Activated naive CD8-positive, alpha-beta T cell (primary cell): ENCODE data around the gene PPP6R1.

Experiments used
- H3K27ac Mint-ChIP-seq: one replicate; pipeline ENCODE4 v1.8.0; 2021; ENCODE audit warnings: mixed read lengths
- H3K27me3 Mint-ChIP-seq: one replicate; pipeline ENCODE4 v1.8.0; 2021; ENCODE audit warnings: mixed read lengths
- H3K36me3 Mint-ChIP-seq: one replicate; pipeline ENCODE4 v1.8.0; 2021; ENCODE audit warnings: mixed read lengths
- H3K4me1 Mint-ChIP-seq: one replicate; pipeline ENCODE4 v1.8.0; 2021; ENCODE audit warnings: low read depth, mixed read lengths
- H3K4me3 Mint-ChIP-seq: one replicate; pipeline ENCODE4 v1.8.0; 2021; ENCODE audit warnings: mild to moderate bottlenecking, mixed read lengths
- H3K9me3 Mint-ChIP-seq: one replicate; pipeline ENCODE4 v1.8.0; 2021; ENCODE audit warnings: low read depth, mixed read lengths

Gene PPP6R1

DNA sequence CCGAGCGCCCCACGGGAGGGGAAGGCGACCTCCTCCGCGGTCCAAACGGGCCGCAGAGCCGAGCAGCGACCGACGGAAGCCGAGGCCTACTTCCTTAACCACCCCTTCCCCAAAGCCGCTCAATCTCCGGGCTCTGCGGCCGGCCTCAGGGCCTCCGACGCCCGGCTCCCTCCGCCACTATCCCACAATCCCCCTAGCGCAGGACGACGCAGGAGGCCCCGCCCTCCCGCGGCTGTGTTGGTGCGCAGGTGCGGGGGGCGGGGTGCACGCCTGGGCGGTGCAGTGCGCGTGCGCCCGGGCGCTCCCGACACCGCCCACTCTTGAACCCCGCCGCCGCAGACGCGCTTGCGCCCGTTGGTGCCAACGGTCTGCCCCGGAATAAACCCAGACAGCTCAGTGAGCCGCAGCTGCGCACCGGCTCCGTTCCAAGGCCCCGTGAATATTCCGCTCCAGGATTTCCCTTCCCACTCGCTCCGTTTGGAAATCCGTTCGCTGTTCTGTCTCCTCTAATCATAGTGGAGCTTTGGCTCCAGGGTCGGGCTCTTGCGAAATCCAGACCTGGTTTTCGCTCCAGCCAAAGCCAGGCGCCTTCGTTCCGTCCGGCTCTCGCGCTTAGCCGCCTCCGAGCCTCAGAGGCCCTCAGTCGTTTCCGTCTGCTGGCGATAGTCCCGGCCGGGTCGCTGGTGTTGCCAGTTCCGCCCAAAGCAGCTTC, at the start of gene PPP6R1:
TSS of gene PPP6R1 (minus strand) at position 190 of the 712 bp plus-strand sequence. CDS start 11,914 bp downstream, outside the sequence.
- peaks cover 35% of the 10 kb centered on the region for H3K4me1 Mint-ChIP-seq
- no peaks in the 10 kb centered on the region for H3K27me3 Mint-ChIP-seq
- peak within 1 kb of the TSS; percentile 97 for H3K4me3 Mint-ChIP-seq
- H3K36me3 Mint-ChIP-seq = peaks cover 16% of the 10 kb centered on the region
- H3K27ac Mint-ChIP-seq = peak within 1 kb of the TSS; percentile 98
- no peaks in the 10 kb centered on the region for H3K9me3 Mint-ChIP-seq

DNA sequence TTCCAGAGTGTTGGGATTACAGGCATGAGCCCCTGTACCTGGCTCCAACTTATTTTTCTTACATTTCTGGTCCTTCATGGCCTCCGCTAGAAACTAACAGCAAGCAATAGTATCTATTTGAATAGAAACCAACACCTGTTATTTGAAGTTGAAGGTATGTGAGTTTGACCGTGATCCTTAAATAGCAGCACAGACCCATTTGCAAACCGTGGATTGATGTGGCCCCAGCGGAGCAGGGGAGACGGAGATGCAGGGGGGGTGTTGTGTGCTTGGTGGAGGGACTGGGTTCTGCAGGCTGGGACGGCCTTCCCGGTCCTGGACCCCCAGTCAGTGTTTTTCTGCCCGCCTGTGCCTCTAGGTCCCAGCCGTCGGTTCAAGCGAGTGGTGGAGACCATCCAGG, 49.5 kb upstream of the PPP6R1 start:
- no peaks in the 10 kb centered on the region for H3K4me1 Mint-ChIP-seq
- H3K36me3 Mint-ChIP-seq = no peaks in the 10 kb centered on the region
- no peaks in the 10 kb centered on the region for H3K9me3 Mint-ChIP-seq
- no peaks in the 10 kb centered on the region for H3K27me3 Mint-ChIP-seq
- H3K27ac Mint-ChIP-seq = no peak overlapping the region
- no peak overlapping the region for H3K4me3 Mint-ChIP-seq

GRCh38 chr19:55306712-55307111, 47.9 kb upstream of the PPP6R1 start:
- H3K27me3 Mint-ChIP-seq = no peaks in the 10 kb centered on the region

GRCh38 chr19:55305983-55306562, 47.3 kb upstream of the PPP6R1 start:
- H3K9me3 Mint-ChIP-seq = no peaks in the 10 kb centered on the region
- H3K27me3 Mint-ChIP-seq = no peaks in the 10 kb centered on the region
- H3K4me1 Mint-ChIP-seq = peaks cover 2% of the 10 kb centered on the region
- H3K36me3 Mint-ChIP-seq = no peaks in the 10 kb centered on the region
- no peak overlapping the region for H3K27ac Mint-ChIP-seq
- no peak overlapping the region for H3K4me3 Mint-ChIP-seq

More at GRCh38 chr19:55306712-55307111, 47.9 kb upstream of the PPP6R1 start:
- Mint-ChIP-seq H3K4me3 (no peak overlapping the region), H3K4me1 (peaks cover 2% of the 10 kb centered on the region), H3K36me3 (no peaks in the 10 kb centered on the region), H3K27ac (no peak overlapping the region), H3K9me3 (no peaks in the 10 kb centered on the region)

DNA sequence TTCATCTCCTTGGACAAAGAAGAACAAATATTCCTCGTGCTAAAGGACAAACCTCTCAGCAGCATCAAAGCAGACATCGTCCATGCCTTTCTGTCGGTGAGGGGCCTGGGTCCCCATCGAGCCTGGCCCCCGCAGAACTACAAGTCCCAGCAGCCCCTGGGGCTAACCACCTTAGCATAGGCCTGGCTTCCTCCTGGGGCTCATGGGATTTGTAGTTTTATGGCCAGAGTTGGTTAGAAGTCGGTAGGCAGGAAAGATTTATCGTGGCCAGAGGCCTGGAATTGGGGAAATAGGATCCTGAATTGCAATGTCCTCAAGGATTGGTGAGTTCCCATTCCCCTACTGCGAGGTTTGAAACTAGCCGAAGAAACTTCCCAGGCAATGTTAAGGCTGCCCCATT, 46.7 kb upstream of the PPP6R1 start:
- Mint-ChIP-seq H3K27ac (no peak overlapping the region), H3K4me3 (no peak overlapping the region), H3K36me3 (no peaks in the 10 kb centered on the region), H3K27me3 (no peaks in the 10 kb centered on the region), H3K9me3 (no peaks in the 10 kb centered on the region), H3K4me1 (peaks cover 2% of the 10 kb centered on the region)

DNA sequence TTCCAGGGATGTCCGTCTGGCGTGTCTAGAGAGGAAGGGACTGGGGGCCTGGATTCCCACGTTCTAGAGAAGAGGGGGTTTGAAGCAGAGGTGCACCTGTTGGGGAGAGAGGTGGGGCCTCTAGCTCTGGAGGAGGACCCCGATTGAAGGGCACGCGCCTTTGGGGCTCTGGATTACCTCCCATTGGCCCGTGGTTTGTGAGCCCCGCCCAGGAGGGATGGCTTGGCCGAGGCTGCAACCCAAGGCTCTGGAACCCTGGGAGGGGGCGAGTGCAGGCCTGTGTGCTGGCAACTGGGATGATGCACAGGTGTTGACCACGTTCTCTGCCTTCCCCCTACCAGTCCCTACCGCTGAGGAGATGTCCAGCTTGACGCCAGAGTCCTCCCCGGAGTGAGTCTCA, 46.2 kb upstream of the PPP6R1 start:
- Mint-ChIP-seq H3K27me3 (no peaks in the 10 kb centered on the region), H3K4me1 (peaks cover 2% of the 10 kb centered on the region), H3K36me3 (no peaks in the 10 kb centered on the region), H3K9me3 (no peaks in the 10 kb centered on the region), H3K27ac (no peak overlapping the region), H3K4me3 (no peak overlapping the region)

- H3K27ac Mint-ChIP-seq = no peak overlapping the region
- peaks cover 2% of the 10 kb centered on the region for H3K4me1 Mint-ChIP-seq
- H3K9me3 Mint-ChIP-seq = no peaks in the 10 kb centered on the region
- no peaks in the 10 kb centered on the region for H3K27me3 Mint-ChIP-seq
- no peaks in the 10 kb centered on the region for H3K36me3 Mint-ChIP-seq
- H3K4me3 Mint-ChIP-seq = no peak overlapping the region
Observed at GRCh38 chr19:55304279-55304978, 45.6 kb upstream of the PPP6R1 start.

DNA sequence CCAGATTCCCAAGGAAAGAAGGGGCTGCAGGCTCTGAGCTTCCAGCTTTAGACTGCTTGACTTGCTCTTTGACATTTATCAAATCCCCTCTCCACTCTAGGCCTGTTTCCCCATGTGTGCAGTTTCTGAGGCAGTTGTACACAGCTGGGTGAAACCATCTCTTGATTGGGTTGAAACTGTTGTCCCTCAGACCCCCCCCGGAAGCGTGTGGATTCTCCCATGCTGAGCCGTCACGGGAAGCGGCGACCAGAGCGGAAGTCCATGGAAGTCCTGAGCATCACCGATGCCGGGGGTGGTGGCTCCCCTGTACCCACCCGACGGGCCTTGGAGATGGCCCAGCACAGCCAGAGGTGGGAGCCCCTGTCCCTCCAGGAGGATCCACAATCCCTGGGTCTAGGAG, 44.7 kb upstream of the PPP6R1 start:
- Mint-ChIP-seq H3K27ac (no peak overlapping the region), H3K4me3 (no peak overlapping the region), H3K36me3 (no peaks in the 10 kb centered on the region), H3K27me3 (no peaks in the 10 kb centered on the region), H3K9me3 (no peaks in the 10 kb centered on the region), H3K4me1 (peaks cover 2% of the 10 kb centered on the region)

DNA sequence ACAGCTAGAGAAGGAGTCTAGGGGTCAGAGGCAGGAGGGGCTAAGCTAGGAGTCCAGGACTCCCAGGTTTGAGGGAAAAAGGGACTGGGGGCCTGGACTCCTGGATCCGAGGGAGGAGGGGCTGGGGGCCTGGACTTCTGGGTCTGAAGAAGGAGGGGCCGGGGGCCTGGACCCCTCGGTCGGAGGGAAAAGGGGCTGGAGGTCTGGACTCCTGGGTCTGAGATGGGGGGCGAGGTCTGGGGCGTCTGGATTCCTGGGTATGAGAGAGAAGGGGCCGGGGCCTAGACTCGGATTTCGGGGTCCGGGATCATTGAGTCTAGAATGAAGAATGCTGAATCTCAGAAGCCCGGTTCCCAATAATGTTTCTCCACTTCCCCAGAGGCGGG, 43.5 kb upstream of the PPP6R1 start:
- H3K9me3 Mint-ChIP-seq = no peaks in the 10 kb centered on the region

DNA sequence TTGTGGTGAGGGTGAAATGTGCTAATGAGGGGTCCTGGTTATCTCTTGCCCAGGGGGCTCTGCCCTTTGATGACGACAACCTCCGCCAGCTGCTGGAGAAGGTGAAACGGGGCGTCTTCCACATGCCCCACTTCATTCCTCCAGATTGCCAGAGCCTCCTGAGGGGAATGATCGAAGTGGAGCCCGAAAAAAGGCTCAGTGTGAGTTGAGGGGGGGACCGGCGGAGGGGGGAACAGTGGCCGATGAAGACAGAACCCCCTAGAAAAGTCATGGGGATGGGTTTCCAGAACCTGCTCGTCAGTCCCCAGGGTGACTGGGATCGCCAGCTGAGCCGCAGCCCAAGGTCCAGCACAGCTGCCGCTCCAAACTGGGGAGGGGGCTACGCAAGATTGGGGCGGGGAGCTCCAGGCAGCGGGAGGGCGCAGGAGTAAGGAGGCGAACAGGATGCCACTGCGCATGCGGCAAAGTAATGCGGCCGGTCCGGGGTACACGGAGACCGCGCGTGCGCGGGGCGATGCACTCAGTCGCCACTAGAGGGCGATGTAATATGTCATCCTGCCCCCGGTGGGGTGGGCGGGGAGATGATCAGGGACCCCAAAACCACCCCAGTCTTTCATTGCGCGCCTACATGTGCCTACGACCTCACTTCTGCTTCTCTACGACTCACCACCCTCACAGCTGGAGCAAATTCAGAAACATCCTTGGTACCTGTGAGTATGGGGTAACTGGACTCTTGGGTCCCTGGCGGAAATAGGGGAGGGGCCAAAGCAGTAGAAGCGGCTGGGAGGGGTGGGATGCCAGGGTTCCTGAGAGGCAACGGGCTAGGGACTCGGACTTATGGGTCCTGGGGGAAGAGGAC, 42.9 kb upstream of the PPP6R1 start:
- Mint-ChIP-seq H3K9me3 (no peaks in the 10 kb centered on the region), H3K4me1 (peaks cover 2% of the 10 kb centered on the region), H3K36me3 (no peaks in the 10 kb centered on the region), H3K4me3 (peak overlapping the region; percentile 88), H3K27me3 (no peaks in the 10 kb centered on the region), H3K27ac (peak overlapping the region; percentile 75)

More for the DNA sequence above, 43.5 kb upstream of the PPP6R1 start:
- Mint-ChIP-seq H3K4me1 (peaks cover 2% of the 10 kb centered on the region), H3K4me3 (peak overlapping the region; percentile 88), H3K27ac (peak overlapping the region; percentile 75), H3K27me3 (no peaks in the 10 kb centered on the region), H3K36me3 (no peaks in the 10 kb centered on the region)

DNA sequence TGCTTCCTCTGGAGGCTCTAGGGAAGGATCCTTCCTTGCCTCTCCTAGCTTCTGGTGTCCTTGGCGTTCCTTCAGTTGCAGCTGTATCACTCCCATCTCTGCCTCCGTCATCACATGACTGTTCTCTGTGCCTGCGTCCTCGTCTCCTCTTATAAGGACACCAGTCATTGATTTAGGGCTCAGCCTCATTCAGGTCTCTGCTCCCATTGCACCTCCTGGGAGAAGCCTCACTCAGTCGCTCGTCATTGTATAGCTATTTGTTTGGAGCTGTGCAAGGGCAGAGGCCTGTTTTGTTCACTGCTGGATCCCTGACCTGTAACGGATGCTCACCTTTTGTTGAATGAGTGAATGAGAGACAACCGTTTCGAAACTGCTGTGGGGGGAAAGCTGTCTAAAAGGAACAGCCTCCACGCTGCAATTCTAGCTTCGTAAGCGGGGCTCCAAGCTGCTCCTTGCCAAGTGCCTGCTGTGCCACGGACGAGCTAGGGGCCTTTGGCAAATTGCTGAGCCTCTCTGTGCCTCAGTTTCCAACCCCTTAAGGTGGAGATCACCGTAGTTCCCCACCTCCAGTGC, 42.2 kb upstream of the PPP6R1 start:
- Mint-ChIP-seq H3K9me3 (no peaks in the 10 kb centered on the region), H3K4me3 (peak overlapping the region; percentile 88), H3K27ac (peak overlapping the region; percentile 61), H3K4me1 (peaks cover 2% of the 10 kb centered on the region), H3K27me3 (no peaks in the 10 kb centered on the region), H3K36me3 (no peaks in the 10 kb centered on the region)

DNA sequence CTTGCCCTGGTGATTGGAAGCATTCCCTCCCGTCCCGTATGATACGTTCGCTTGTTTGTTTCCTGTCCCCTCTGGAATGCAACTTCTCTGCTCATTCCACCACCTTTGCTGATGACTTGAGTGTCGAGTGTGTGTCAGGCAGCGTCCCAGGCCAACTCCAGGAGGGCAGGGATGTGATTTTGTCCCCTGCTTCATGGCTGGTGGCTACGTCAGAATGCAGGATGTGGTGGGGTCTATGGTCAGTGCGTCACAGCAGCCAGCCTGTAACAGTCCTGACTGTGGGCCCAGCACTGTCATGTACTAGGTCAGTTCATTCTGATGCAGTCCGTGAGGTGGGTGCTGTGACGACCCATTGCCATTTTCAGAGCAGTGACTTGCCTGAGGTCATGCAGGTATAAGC, 41.2 kb upstream of the PPP6R1 start:
- Mint-ChIP-seq H3K27ac (no peak overlapping the region), H3K36me3 (no peaks in the 10 kb centered on the region), H3K27me3 (no peaks in the 10 kb centered on the region), H3K4me1 (peaks cover 2% of the 10 kb centered on the region), H3K4me3 (no peak overlapping the region), H3K9me3 (no peaks in the 10 kb centered on the region)

DNA sequence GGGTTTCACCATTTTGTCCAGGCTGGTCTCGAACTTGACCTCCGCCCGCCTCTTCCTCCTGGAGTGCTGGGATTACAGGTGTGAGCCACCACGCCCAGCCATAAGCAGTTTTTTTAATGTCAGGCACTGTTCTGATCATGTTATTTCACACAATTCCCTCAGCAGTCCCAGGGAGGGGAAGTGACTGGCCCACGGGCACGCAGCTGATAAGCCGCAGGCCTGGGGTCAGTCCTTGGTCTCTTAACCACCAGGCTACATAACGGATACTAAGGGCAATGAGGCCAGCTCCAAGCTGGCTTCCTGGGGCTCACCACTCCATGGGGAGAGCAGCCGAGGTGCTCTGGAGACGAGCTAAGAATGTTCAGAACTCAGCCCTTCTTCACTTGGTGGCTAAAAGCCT, 38.5 kb upstream of the PPP6R1 start:
- H3K36me3 Mint-ChIP-seq = no peaks in the 10 kb centered on the region
- no peak overlapping the region for H3K4me3 Mint-ChIP-seq
- H3K9me3 Mint-ChIP-seq = no peaks in the 10 kb centered on the region
- no peaks in the 10 kb centered on the region for H3K27me3 Mint-ChIP-seq
- H3K4me1 Mint-ChIP-seq = peaks cover 2% of the 10 kb centered on the region
- H3K27ac Mint-ChIP-seq = no peak overlapping the region

DNA sequence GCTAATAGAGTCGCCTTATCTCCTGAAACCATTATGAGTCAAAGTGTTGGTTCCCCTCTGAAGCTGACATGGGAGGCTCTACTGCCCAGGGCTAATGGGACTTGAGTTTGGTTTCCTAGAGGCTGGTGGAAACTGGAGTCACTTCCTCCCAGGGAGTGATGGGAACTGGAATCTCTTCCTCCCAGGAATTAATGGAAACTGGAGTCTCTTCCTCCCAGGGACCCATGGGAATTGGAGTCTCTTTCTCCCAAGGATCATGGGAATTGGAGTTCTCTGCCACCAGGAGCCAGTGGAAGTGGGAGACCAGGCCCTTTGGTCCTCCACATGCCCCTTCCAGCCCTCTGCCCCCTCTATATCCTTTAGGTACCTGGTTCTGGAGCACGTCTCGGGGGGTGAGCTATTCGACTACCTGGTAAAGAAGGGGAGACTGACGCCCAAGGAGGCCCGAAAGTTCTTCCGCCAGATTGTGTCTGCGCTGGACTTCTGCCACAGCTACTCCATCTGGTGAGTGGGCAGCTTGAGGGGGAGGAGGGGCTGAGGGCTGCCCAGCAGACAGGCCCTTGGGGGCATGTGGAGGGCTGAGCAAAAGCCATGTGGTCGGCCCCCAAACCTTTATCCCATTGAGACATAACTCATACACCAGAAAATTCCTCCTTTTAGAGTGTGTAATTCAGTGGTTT, 30.4 kb upstream of the PPP6R1 start:
- peaks cover 5% of the 10 kb centered on the region for H3K4me1 Mint-ChIP-seq
- H3K9me3 Mint-ChIP-seq = no peaks in the 10 kb centered on the region
- H3K27ac Mint-ChIP-seq = no peak overlapping the region
- H3K27me3 Mint-ChIP-seq = no peaks in the 10 kb centered on the region
- no peak overlapping the region for H3K4me3 Mint-ChIP-seq
- H3K36me3 Mint-ChIP-seq = no peaks in the 10 kb centered on the region
